Measurements from ENCODE around the gene KRTAP10-3.
A peak's percentile ranks its signal among the peaks of the same experiment; 100 is the strongest.

KRTAP10-3 gene

GRCh38 chr21:44514746-44515358 lies 43.7 kb downstream of the KRTAP10-3 start:
- DNase-seq = no peak

- no peak for DNase-seq
These were observed 44.4 kb downstream of the KRTAP10-3 start for GRCh38 chr21:44514218-44514520.

- no peak for DNase-seq
These were observed 45.0 kb downstream of the KRTAP10-3 start for GRCh38 chr21:44513389-44514217.

- DNase-seq = no peak
These were observed 45.9 kb downstream of the KRTAP10-3 start for GRCh38 chr21:44512496-44513388.

GRCh38 chr21:44511938-44512275 lies 46.7 kb downstream of the KRTAP10-3 start:
- DNase-seq = no peak

GRCh38 chr21:44511219-44511937 lies 47.2 kb downstream of the KRTAP10-3 start:
- DNase-seq = no peak

GRCh38 chr21:44510508-44511218 lies 47.9 kb downstream of the KRTAP10-3 start:
- DNase-seq = peak; percentile 25

- no peak for DNase-seq
These were observed 48.5 kb downstream of the KRTAP10-3 start for GRCh38 chr21:44510109-44510507.

- DNase-seq = no peak
These were observed 49.1 kb downstream of the KRTAP10-3 start for GRCh38 chr21:44509539-44509938.

- DNase-seq = no peak
These were observed 49.7 kb downstream of the KRTAP10-3 start for GRCh38 chr21:44508711-44509445.

- no peak for DNase-seq
These were observed 50.2 kb downstream of the KRTAP10-3 start for GRCh38 chr21:44508426-44508710.
